A375 (cell line): ENCODE measurements around the gene TAS2R42. TPM values are rescaled to one million over a fixed set of nuclear protein-coding genes. Genes with fewer than 3 reads are reported as not detected.

Experiments used
- total RNA-seq: library from RNA; depleted of rRNA; stranded (reverse); fragments of >200 nt; shearing (Covaris generic); gene quantifications from 2 replicates; pipeline ENCODE4 v1.2.3, GENCODE V29; 2014; rRNA removed

TAS2R42 gene
- not detected in 2 replicates for total RNA-seq

GRCh38 chr12:11186837-11187236 lies at the start of gene TAS2R42:
TAS2R42 (minus strand) TSS chr12:11186937; CDS start chr12:11186937, 0 bp downstream.

GRCh38 chr12:11171145-11171968 lies 15.4 kb downstream of the TAS2R42 start, which contains the start of gene SMIM10L1:
SMIM10L1 (plus strand) TSS chr12:11171194; CDS start chr12:11171357, 163 bp downstream.

Other genes with a start within 250 kb of the TAS2R42 start
- 1.5 and 2.2 TPM in 2 replicates for gene TAS2R14, start 247.7 kb downstream of the TAS2R42 start, total RNA-seq
- gene TAS2R50, start 200.0 kb downstream of the TAS2R42 start, total RNA-seq, result 0.48 and 0.87 TPM in 2 replicates
- 0.24 and 0.91 TPM in 2 replicates for gene TAS2R20, start 188.6 kb downstream of the TAS2R42 start, total RNA-seq
- gene TAS2R19, start 164.3 kb downstream of the TAS2R42 start, total RNA-seq, result 1.5 and 3.2 TPM in 2 replicates
- gene TAS2R31, start 155.5 kb downstream of the TAS2R42 start, total RNA-seq, result 1.1 and 1.2 TPM in 2 replicates
- gene TAS2R46, start 124.6 kb downstream of the TAS2R42 start, total RNA-seq, result 0.38 and 0.61 TPM in 2 replicates
- not detected in 2 replicates for gene TAS2R43, start 94.6 kb downstream of the TAS2R42 start, total RNA-seq
- 2.4 and 3.0 TPM in 2 replicates for gene TAS2R30, start 52.3 kb downstream of the TAS2R42 start, total RNA-seq
- 15.3 and 16.5 TPM in 2 replicates for gene SMIM10L1, start 15.7 kb downstream of the TAS2R42 start, total RNA-seq
- not detected in 2 replicates for gene PRB3, start 82.8 kb upstream of the TAS2R42 start, total RNA-seq
- not detected in 2 replicates for gene PRB4, start 123.5 kb upstream of the TAS2R42 start, total RNA-seq
- 0.42 TPM in 1 of 2 replicates, not detected in the other for gene PRB2, start 208.6 kb upstream of the TAS2R42 start, total RNA-seq